NCI-H2171 treated with DMSO at 0.1 percent for 48 hours (cell line): ENCODE results near the gene NKAIN4.
A peak's percentile ranks its signal among the peaks of the same experiment; 100 is the strongest.

ENCODE experiments used
- DNase-seq: peaks from one replicate; lab custom pipeline; 2025; lab: John Stamatoyannopoulos, UW

Gene NKAIN4

GRCh38 chr20:63273635-63274380 is 19.5 kb upstream of the NKAIN4 start:
- no peak for DNase-seq

- no peak for DNase-seq
Observed at GRCh38 chr20:63273059-63273579, 18.9 kb upstream of the NKAIN4 start.

GRCh38 chr20:63272105-63273058 is 18.1 kb upstream of the NKAIN4 start, which contains the start of gene ARFGAP1:
TSS of gene ARFGAP1 (plus strand) at chr20:63272813. CDS start at chr20:63275581, 2,768 bp downstream.
- DNase-seq = peak; percentile 87

- DNase-seq = no peak
Observed at GRCh38 chr20:63270606-63271325, 16.5 kb upstream of the NKAIN4 start.

GRCh38 chr20:63269724-63270123 is 15.5 kb upstream of the NKAIN4 start:
- no peak for DNase-seq

- peak; percentile 39 for DNase-seq
Observed at GRCh38 chr20:63268671-63269439, 14.6 kb upstream of the NKAIN4 start.

GRCh38 chr20:63268256-63268655 is 14.0 kb upstream of the NKAIN4 start:
- DNase-seq = peak; percentile 67

GRCh38 chr20:63267691-63268090 is 13.4 kb upstream of the NKAIN4 start:
- no peak for DNase-seq

- DNase-seq = no peak
Observed at GRCh38 chr20:63265891-63266515, 11.7 kb upstream of the NKAIN4 start.

- DNase-seq = no peak
Observed at GRCh38 chr20:63264519-63264918, 10.3 kb upstream of the NKAIN4 start.

- no peak for DNase-seq
Observed at GRCh38 chr20:63264000-63264399, 9.7 kb upstream of the NKAIN4 start.

GRCh38 chr20:63262836-63263235 is 8.6 kb upstream of the NKAIN4 start:
- no peak for DNase-seq

GRCh38 chr20:63261795-63262528 is 7.7 kb upstream of the NKAIN4 start:
- DNase-seq = no peak

GRCh38 chr20:63261060-63261794 is 7.0 kb upstream of the NKAIN4 start:
- peak; percentile 77 for DNase-seq

- DNase-seq = no peak
Observed at GRCh38 chr20:63260521-63260920, 6.3 kb upstream of the NKAIN4 start.

- peak; percentile 11 for DNase-seq
Observed at GRCh38 chr20:63259734-63260460, 5.6 kb upstream of the NKAIN4 start.

- DNase-seq = no peak
Observed at GRCh38 chr20:63258781-63259180, 4.5 kb upstream of the NKAIN4 start.

GRCh38 chr20:63257629-63258028 is 3.4 kb upstream of the NKAIN4 start:
- DNase-seq = no peak

- no peak for DNase-seq
Observed at GRCh38 chr20:63256954-63257353, 2.7 kb upstream of the NKAIN4 start.
